A673 (cell line): ENCODE results near the gene EXTL1.

Experiments used
- EZH2 ChIP-seq: fragments of 200-600 bp; sonication (generic); IDR thresholded peaks from 2 replicates; pipeline ENCODE4 v1.6.1; 2017; ENCODE audit warnings: borderline replicate concordance, low read depth, mild to moderate bottlenecking, mixed read lengths, antibody characterized with exemption, low read length; ENCODE audit not compliant: poor library complexity, severe bottlenecking
- TF ChIP-seq, protein P1 (sequence below): fragments of 300-800, 200-600 bp; sonication (generic); conservative IDR thresholded peaks from 2 replicates; pipeline ENCODE4 v1.5.1; 2017; ENCODE audit warnings: low read depth, mild to moderate bottlenecking, antibody characterized with exemption, low read length, moderate library complexity, mixed read lengths

DNA sequence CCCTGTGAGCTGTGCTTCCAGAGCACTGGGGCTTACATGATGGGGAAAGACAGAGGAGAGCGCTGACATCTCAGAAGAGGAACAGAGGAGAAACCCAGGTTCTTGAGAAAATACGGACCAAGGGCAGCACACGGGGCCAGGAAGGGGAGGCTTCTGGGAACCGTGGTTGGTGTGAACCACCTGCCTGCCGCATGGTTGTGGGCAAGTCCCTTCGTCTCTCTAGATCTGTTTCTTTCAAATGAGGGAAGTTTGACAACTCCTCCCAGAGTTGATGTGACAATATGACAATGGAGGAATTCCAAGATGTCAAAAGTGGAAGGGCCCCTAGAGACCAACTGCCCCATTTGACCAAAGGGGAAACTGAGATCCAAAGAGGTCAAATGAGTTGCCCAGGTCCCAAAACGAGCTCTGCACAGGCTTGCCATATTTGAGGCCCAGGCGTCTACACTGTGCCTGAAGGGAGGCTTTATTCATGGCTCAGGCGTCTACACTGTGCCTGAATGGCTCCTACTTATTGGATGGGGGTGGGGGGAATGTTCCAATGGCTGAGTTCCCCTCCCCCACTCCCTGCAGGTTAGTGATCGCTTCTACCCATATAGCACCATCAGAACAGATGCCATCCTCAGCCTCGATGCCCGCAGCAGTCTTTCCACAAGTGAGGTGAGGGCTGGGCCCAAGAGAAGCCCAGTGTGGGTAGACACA lies 11.2 kb downstream of the EXTL1 start:
- TF ChIP-seq EZH2 = no peak
- TF ChIP-seq, protein P1, sequence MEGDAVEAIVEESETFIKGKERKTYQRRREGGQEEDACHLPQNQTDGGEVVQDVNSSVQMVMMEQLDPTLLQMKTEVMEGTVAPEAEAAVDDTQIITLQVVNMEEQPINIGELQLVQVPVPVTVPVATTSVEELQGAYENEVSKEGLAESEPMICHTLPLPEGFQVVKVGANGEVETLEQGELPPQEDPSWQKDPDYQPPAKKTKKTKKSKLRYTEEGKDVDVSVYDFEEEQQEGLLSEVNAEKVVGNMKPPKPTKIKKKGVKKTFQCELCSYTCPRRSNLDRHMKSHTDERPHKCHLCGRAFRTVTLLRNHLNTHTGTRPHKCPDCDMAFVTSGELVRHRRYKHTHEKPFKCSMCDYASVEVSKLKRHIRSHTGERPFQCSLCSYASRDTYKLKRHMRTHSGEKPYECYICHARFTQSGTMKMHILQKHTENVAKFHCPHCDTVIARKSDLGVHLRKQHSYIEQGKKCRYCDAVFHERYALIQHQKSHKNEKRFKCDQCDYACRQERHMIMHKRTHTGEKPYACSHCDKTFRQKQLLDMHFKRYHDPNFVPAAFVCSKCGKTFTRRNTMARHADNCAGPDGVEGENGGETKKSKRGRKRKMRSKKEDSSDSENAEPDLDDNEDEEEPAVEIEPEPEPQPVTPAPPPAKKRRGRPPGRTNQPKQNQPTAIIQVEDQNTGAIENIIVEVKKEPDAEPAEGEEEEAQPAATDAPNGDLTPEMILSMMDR = no peak
